SK-N-SH (cell line): ENCODE measurements around the gene SETBP1. TPM values are rescaled to one million over a fixed set of nuclear protein-coding genes. Genes with fewer than 3 reads are reported as not detected.

Experiments
- CTCF ChIA-PET: fragments of 300-600, 350-600 bp; formaldehyde crosslinking; extraction: SDS; loops from one replicate; lab custom pipeline; 2021; lab: Yijun Ruan, JAX
- POLR2A ChIA-PET: fragments of 350-600 bp; sonication (Branson Sonifier 250); formaldehyde crosslinking; extraction: SDS; loops from one replicate; lab custom pipeline; 2020; ENCODE audit warnings: antibody characterized with exemption, inconsistent platforms; lab: Yijun Ruan, JAX
- DNase-seq: peaks from one replicate; pipeline ENCODE4 v3.0.0; 2012
- H2AFZ ChIP-seq: fragments of 200-600 bp; sonication (generic); 2 replicates; pipeline ENCODE4 v1.8.1; 2016; ENCODE audit warnings: antibody characterized with exemption, mild to moderate bottlenecking, low read depth
- H3F3A ChIP-seq: fragments of 200-600 bp; sonication (generic); replicated peaks from 2 replicates; pipeline ENCODE3; 2016; ENCODE audit warnings: antibody characterized with exemption, mild to moderate bottlenecking; ENCODE audit not compliant: insufficient read depth
- H3K27ac ChIP-seq, 2 experiments: fragments of 200-500 bp in 1 of 2; fragments of 200-600 bp in 1 of 2; sonication (Bioruptor generic) in 1 of 2; sonication (generic), shearing (Covaris generic) in 1 of 2; 2 replicates each; pipeline versions ENCODE4 v1.5.1 to v1.6.1; 2014 to 2016; ENCODE audit warnings: low read depth in 2 of 2, inconsistent platforms in 1 of 2, low read length in 1 of 2, mild to moderate bottlenecking in 1 of 2, mixed read lengths in 1 of 2
- H3K27me3 ChIP-seq: fragments of 200-600 bp; sonication (generic), shearing (Covaris generic); 2 replicates; pipeline ENCODE4 v1.6.1; 2016; ENCODE audit warnings: mixed run types; ENCODE audit not compliant: insufficient read depth
- H3K36me3 ChIP-seq, 2 experiments: fragments of 200-500 bp in 1 of 2; fragments of 200-600 bp in 1 of 2; sonication (Bioruptor generic) in 1 of 2; sonication (generic) in 1 of 2; replicated peaks in 1 of 2; 2 replicates each; pipeline versions ENCODE3 to v1.5.1; 2014 to 2016; ENCODE audit warnings: low read length in 1 of 2, mild to moderate bottlenecking in 1 of 2; ENCODE audit not compliant: insufficient read depth in 2 of 2, control insufficient read depth in 1 of 2
- H3K4me1 ChIP-seq, 2 experiments: fragments of 200-500 bp in 1 of 2; fragments of 200-600 bp in 1 of 2; sonication (Bioruptor generic) in 1 of 2; sonication (generic), shearing (Covaris generic) in 1 of 2; 2 replicates each; pipeline versions ENCODE4 v1.5.1 to v1.6.1; 2014 to 2016; ENCODE audit warnings: low read depth in 1 of 2, low read length in 1 of 2, mixed run types in 1 of 2; ENCODE audit not compliant: insufficient read depth in 2 of 2, control insufficient read depth in 1 of 2
- H3K4me2 ChIP-seq: fragments of 200-600 bp; sonication (generic), shearing (Covaris generic); 2 replicates; pipeline ENCODE4 v1.6.1; 2017; ENCODE audit warnings: mixed run types
- H3K4me3 ChIP-seq, 2 experiments: fragments of 200-500 bp in 1 of 2; fragments of 200-600 bp in 1 of 2; sonication (Bioruptor generic) in 1 of 2; sonication (generic), shearing (Covaris generic) in 1 of 2; 2 replicates each; pipeline versions ENCODE4 v1.5.1 to v1.8.1; 2014 to 2016; ENCODE audit warnings: low read depth in 2 of 2, inconsistent platforms in 1 of 2, low read length in 1 of 2, mild to moderate bottlenecking in 1 of 2, mixed read lengths in 1 of 2, moderate library complexity in 1 of 2
- H3K79me2 ChIP-seq: fragments of 200-600 bp; sonication (generic); 2 replicates; pipeline ENCODE4 v1.8.1; 2017; ENCODE audit warnings: mild to moderate bottlenecking; ENCODE audit not compliant: insufficient read depth
- H3K9ac ChIP-seq: fragments of 200-600 bp; sonication (generic); 2 replicates; pipeline ENCODE4 v1.6.1; 2017; ENCODE audit warnings: mixed run types
- H3K9me2 ChIP-seq: fragments of 200-600 bp; sonication (generic); 2 replicates; pipeline ENCODE4 v1.6.1; 2017; ENCODE audit warnings: mixed run types
- H3K9me3 ChIP-seq: fragments of 200-600 bp; sonication (generic); 2 replicates; pipeline ENCODE4 v1.6.1; 2017; ENCODE audit warnings: mixed run types, mild to moderate bottlenecking, moderate library complexity
- H4K20me1 ChIP-seq: fragments of 200-600 bp; sonication (generic); 2 replicates; pipeline ENCODE4 v1.6.1; 2017; ENCODE audit warnings: mild to moderate bottlenecking, mixed run types; ENCODE audit not compliant: insufficient read depth
- CHD2 ChIP-seq: fragments of 150-350 bp; IDR thresholded peaks from 2 replicates; pipeline ENCODE4 v1.6.1; 2018; ENCODE audit warnings: low read length; ENCODE audit not compliant: partially characterized antibody
- EZH2phosphoT487 ChIP-seq: fragments of 200-600 bp; sonication (generic); IDR thresholded peaks from 2 replicates; pipeline ENCODE4 v1.6.1; 2017; ENCODE audit warnings: low read depth, mixed run types, mild to moderate bottlenecking, antibody characterized with exemption, moderate library complexity, borderline replicate concordance
- FOSL2 ChIP-seq: IDR thresholded peaks from 2 replicates; pipeline ENCODE4 v1.4.0; 2012; ENCODE audit warnings: low read depth, mild to moderate bottlenecking, moderate library complexity, borderline replicate concordance
- FOXM1 ChIP-seq: IDR thresholded peaks from 2 replicates; pipeline ENCODE4 v1.4.0; 2012; ENCODE audit warnings: low read depth, mild to moderate bottlenecking
- GABPA ChIP-seq: IDR thresholded peaks from 2 replicates; pipeline ENCODE4 v1.4.0; 2012; ENCODE audit warnings: low read depth, mild to moderate bottlenecking
- GATA2 ChIP-seq: sonication (generic); formaldehyde crosslinking; IDR thresholded peaks from 2 replicates; pipeline ENCODE4 v1.5.0; 2020; ENCODE audit warnings: mild to moderate bottlenecking, missing genetic modification reagents
- JUND ChIP-seq: IDR thresholded peaks from 2 replicates; pipeline ENCODE4 v1.4.0; 2012
- MAX ChIP-seq: IDR thresholded peaks from 2 replicates; pipeline ENCODE4 v1.4.0; 2012; ENCODE audit warnings: low read depth
- MEF2A ChIP-seq: IDR thresholded peaks from 2 replicates; pipeline ENCODE4 v1.4.0; 2012; ENCODE audit warnings: low read depth, borderline replicate concordance
- NRF1 ChIP-seq: IDR thresholded peaks from 2 replicates; pipeline ENCODE4 v1.6.1; 2012; ENCODE audit warnings: low read depth, mild to moderate bottlenecking, low read length
- RAD21 ChIP-seq: IDR thresholded peaks from 2 replicates; pipeline ENCODE4 v1.6.1; 2012; ENCODE audit warnings: mild to moderate bottlenecking, low read length
- REST ChIP-seq: IDR thresholded peaks from 2 replicates; pipeline ENCODE4 v1.6.1; 2012; ENCODE audit warnings: mild to moderate bottlenecking, low read depth, low read length, moderate library complexity
- RXRA ChIP-seq: IDR thresholded peaks from 2 replicates; pipeline ENCODE4 v1.4.0; 2012; ENCODE audit warnings: low read depth, mild to moderate bottlenecking, borderline replicate concordance
- SMC3 ChIP-seq: IDR thresholded peaks from 2 replicates; pipeline ENCODE4 v1.6.1; 2012; ENCODE audit warnings: low read depth, low read length, improper control_type of control experiment
- TAF1 ChIP-seq: IDR thresholded peaks from 2 replicates; pipeline ENCODE4 v1.6.1; 2012; ENCODE audit warnings: low read depth, mild to moderate bottlenecking, low read length, moderate library complexity, borderline replicate concordance
- TCF12 ChIP-seq: IDR thresholded peaks from 2 replicates; pipeline ENCODE4 v1.4.0; 2012
- USF1 ChIP-seq: IDR thresholded peaks from 2 replicates; pipeline ENCODE4 v1.4.0; 2012; ENCODE audit warnings: low read depth, borderline replicate concordance
- YY1 ChIP-seq: IDR thresholded peaks from 2 replicates; pipeline ENCODE4 v1.4.0; 2012; ENCODE audit warnings: low read depth, mild to moderate bottlenecking
- WGBS: methylation state at CpG from one replicate; pipeline ENCODE4 v1.1.6; 2017; ENCODE audit warnings: low lambda C conversion rate; 5-methylcytosine and 5-hydroxymethylcytosine counted together
- polyA plus RNA-seq, 3 experiments: library from polyadenylated mRNA; depleted of rRNA; stranded (reverse); fragments of >200 nt; gene quantifications; 2 replicates each; pipeline ENCODE4 v1.2.3, GENCODE V29; 2012
- TF ChIP-seq, protein P1 (sequence below): fragments of 150-350 bp; IDR thresholded peaks from 2 replicates; pipeline ENCODE4 v1.6.1; 2016; ENCODE audit warnings: mild to moderate bottlenecking, low read depth, low read length
- TF ChIP-seq, protein P2 (sequence below): fragments of 150-350 bp; IDR thresholded peaks from 2 replicates; pipeline ENCODE4 v1.6.1; 2017; ENCODE audit warnings: antibody characterized with exemption, low read length, low read depth, borderline replicate concordance
- TF ChIP-seq, protein P3 (sequence below): fragments of 200-600 bp; sonication (generic); IDR thresholded peaks from 2 replicates; pipeline ENCODE4 v1.6.1; 2017; ENCODE audit warnings: antibody characterized with exemption, mild to moderate bottlenecking, moderate library complexity

The SETBP1 gene
- polyA plus RNA-seq, 1 of the 3 experiments (the other 2 are of a cell fraction), result 3.0 TPM

DNA sequence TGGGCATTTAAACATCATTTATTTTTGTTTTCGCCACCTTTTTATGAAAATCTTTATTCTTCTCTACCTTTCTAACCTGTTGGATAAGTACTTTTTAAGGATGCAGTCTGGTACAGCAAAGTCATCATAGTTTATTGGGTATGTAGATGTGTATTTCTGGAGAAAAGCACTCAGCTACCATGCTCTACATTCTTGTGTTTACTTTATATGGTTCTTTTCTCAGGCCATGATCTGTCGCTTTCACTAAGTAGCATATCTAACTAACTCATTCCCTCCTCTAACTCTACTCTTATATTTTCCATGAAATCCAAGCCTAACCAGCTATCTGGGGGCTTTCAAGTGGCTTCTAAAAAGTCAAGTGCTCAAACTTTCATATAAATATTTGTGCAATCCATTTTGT is 25.3 kb upstream of the SETBP1 start:
- Histone ChIP-seq H3K9me2 (no peaks in the 10 kb centered on the region), H3K4me3 (no peak overlapping the region), H3K4me1 (peaks cover 0 to 18% of the 10 kb centered on the region in 2 experiments; a peak in 2 of 4 replicates), H3K27ac (no peak overlapping the region), H3K4me2 (no peak overlapping the region), H3K9me3 (no peaks in the 10 kb centered on the region), H3K36me3 (no peaks in the 10 kb centered on the region), H3K79me2 (no peaks in the 10 kb centered on the region)
- POLR2A ChIA-PET, result no interaction called here
- 94% methylated on average over 2 of the region's 2 CpGs for WGBS
- CTCF ChIA-PET, result interaction anchor here (1.2 kb wide), 1 partner anchor 557 kb away, joined by 4 read pairs; no protein-coding TSS in a partner anchor
- TF ChIP-seq TAF1 (no peak), USF1 (no peak), TCF12 (no peak)
- TF ChIP-seq, all 33 proteins: peak for 0
- H3K9ac ChIP-seq, result no peak overlapping the region
- H2AFZ ChIP-seq, result 0 out of 2 replicates have a peak overlapping the region, but pooled peaks have one; percentile 0
- H4K20me1 ChIP-seq, result no peaks in the 10 kb centered on the region
- peaks cover 4% of the 10 kb centered on the region for H3F3A ChIP-seq
- H3K27me3 ChIP-seq, result no peaks in the 10 kb centered on the region
- no peak for DNase-seq

DNA sequence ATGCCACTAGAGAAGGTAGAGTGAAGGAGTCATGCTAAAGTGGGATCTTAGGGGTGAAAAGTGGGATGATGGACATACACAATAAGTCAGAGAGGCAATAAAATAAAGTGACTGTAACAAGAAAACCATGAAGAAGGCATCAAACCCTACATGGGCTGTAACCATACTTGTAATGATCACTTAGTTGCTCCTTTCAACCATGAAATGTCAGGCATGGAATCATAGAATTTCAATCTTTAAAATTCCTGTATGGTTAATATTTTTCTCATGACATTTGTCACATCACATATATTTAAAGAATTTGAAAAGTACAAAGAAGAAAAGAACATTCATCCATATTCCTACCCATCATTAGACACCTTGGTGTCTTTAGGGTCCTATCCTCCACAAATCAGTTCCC is 20.9 kb upstream of the SETBP1 start:
- Histone ChIP-seq H2AFZ (no peak overlapping the region), H3K27ac (no peak overlapping the region), H3K9me2 (no peaks in the 10 kb centered on the region), H3K9me3 (no peaks in the 10 kb centered on the region), H3K4me2 (no peak overlapping the region), H4K20me1 (no peaks in the 10 kb centered on the region), H3K79me2 (no peaks in the 10 kb centered on the region), H3F3A (no peaks in the 10 kb centered on the region), H3K9ac (no peak overlapping the region), H3K36me3 (no peaks in the 10 kb centered on the region), H3K4me3 (no peak overlapping the region), H3K4me1 (peaks cover 0 to 5% of the 10 kb centered on the region in 2 experiments; a peak in 2 of 4 replicates), H3K27me3 (no peaks in the 10 kb centered on the region)
- DNase-seq, result no peak
- ChIA-PET POLR2A (no interaction called here), CTCF (no interaction called here)
- TF ChIP-seq FOXM1, result no peak
- no peak for TF ChIP-seq REST
- TF ChIP-seq, protein P1, sequence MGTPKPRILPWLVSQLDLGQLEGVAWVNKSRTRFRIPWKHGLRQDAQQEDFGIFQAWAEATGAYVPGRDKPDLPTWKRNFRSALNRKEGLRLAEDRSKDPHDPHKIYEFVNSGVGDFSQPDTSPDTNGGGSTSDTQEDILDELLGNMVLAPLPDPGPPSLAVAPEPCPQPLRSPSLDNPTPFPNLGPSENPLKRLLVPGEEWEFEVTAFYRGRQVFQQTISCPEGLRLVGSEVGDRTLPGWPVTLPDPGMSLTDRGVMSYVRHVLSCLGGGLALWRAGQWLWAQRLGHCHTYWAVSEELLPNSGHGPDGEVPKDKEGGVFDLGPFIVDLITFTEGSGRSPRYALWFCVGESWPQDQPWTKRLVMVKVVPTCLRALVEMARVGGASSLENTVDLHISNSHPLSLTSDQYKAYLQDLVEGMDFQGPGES, result no peak
- no peak for TF ChIP-seq MAX
- no peak for TF ChIP-seq MEF2A
- TF ChIP-seq EZH2phosphoT487, result no peak
- TF ChIP-seq YY1, result no peak
- TF ChIP-seq GATA2 (CRISPR knock-in tag), result no peak
- no peak for TF ChIP-seq RXRA
- TF ChIP-seq JUND, result no peak
- TF ChIP-seq, protein P2, sequence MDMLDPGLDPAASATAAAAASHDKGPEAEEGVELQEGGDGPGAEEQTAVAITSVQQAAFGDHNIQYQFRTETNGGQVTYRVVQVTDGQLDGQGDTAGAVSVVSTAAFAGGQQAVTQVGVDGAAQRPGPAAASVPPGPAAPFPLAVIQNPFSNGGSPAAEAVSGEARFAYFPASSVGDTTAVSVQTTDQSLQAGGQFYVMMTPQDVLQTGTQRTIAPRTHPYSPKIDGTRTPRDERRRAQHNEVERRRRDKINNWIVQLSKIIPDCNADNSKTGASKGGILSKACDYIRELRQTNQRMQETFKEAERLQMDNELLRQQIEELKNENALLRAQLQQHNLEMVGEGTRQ, result no peak
- TF ChIP-seq GABPA, result no peak
- no peak for TF ChIP-seq NRF1
- TF ChIP-seq, protein P3, sequence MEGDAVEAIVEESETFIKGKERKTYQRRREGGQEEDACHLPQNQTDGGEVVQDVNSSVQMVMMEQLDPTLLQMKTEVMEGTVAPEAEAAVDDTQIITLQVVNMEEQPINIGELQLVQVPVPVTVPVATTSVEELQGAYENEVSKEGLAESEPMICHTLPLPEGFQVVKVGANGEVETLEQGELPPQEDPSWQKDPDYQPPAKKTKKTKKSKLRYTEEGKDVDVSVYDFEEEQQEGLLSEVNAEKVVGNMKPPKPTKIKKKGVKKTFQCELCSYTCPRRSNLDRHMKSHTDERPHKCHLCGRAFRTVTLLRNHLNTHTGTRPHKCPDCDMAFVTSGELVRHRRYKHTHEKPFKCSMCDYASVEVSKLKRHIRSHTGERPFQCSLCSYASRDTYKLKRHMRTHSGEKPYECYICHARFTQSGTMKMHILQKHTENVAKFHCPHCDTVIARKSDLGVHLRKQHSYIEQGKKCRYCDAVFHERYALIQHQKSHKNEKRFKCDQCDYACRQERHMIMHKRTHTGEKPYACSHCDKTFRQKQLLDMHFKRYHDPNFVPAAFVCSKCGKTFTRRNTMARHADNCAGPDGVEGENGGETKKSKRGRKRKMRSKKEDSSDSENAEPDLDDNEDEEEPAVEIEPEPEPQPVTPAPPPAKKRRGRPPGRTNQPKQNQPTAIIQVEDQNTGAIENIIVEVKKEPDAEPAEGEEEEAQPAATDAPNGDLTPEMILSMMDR, result no peak
- no peak for TF ChIP-seq CHD2
- no peak for TF ChIP-seq RAD21
- TF ChIP-seq FOSL2, result no peak
- TF ChIP-seq SMC3, result no peak
